ENCODE data around the gene ATAD3B.
"Not testable (repeated sequence)": the region's sequence is repeated elsewhere in the genome, so short reads cannot be mapped to it uniquely, and the experiment has no call there.

DNA sequence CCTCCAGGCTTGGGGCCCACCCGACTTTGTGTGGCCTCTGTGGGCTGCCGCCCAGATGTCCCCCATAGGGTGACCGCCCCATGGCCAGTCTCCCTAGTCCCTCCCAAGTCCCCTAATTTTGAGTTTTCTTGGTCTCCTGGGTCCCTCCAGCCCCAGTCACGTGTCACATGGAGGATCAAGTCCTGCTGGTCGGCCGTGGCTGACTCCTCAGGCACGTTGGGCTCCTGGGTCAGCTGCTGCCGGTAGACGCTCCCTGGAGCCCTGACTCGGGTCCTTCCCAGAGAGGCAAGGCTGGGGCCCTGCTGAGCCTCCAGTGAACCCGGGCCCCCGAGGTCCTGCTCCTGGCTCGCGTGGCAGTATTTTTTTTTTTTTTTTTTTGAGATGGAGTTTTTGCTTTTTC is 11.9 kb upstream of the ATAD3B start:
- TF ChIP-seq EZH2 (IDR thresholded peaks at IDR 0.05; ENCODE audit: borderline replicate concordance, low read length), result not testable (repeated sequence)
- TF ChIP-seq, protein P1, sequence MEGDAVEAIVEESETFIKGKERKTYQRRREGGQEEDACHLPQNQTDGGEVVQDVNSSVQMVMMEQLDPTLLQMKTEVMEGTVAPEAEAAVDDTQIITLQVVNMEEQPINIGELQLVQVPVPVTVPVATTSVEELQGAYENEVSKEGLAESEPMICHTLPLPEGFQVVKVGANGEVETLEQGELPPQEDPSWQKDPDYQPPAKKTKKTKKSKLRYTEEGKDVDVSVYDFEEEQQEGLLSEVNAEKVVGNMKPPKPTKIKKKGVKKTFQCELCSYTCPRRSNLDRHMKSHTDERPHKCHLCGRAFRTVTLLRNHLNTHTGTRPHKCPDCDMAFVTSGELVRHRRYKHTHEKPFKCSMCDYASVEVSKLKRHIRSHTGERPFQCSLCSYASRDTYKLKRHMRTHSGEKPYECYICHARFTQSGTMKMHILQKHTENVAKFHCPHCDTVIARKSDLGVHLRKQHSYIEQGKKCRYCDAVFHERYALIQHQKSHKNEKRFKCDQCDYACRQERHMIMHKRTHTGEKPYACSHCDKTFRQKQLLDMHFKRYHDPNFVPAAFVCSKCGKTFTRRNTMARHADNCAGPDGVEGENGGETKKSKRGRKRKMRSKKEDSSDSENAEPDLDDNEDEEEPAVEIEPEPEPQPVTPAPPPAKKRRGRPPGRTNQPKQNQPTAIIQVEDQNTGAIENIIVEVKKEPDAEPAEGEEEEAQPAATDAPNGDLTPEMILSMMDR (IDR thresholded peaks at IDR 0.05; ENCODE audit: low read length), result not testable (repeated sequence)

All from OCI-LY1 (cell line).